Left ventricle myocardium inferior (tissue), 1 donor: ENCODE measurements around the gene RET. TPM values are rescaled to one million over a fixed set of nuclear protein-coding genes. Genes with fewer than 3 reads are reported as not detected.

Experiments
- DNase-seq: peaks from one replicate; pipeline ENCODE4 v3.0.0-alpha.2; 2020
- H3K27ac ChIP-seq: fragments of 200-600 bp; replicated peaks from 2 replicates; pipeline ENCODE4 v1.8.0; 2021
- H3K27me3 ChIP-seq: fragments of 200-600 bp; 2 replicates; pipeline ENCODE4 v1.8.0; 2021; ENCODE audit warnings: low read depth
- H3K36me3 ChIP-seq: fragments of 200-600 bp; 2 replicates; pipeline ENCODE4 v1.8.0; 2021
- H3K4me1 ChIP-seq: fragments of 200-600 bp; 2 replicates; pipeline ENCODE4 v1.8.0; 2021
- H3K4me3 ChIP-seq: fragments of 200-600 bp; 2 replicates; pipeline ENCODE4 v1.8.0; 2021; ENCODE audit warnings: mild to moderate bottlenecking, moderate library complexity
- H3K9me3 ChIP-seq: fragments of 200-600 bp; replicated peaks from 2 replicates; pipeline ENCODE4 v1.8.0; 2021
- CTCF ChIP-seq: fragments of 200-600 bp; IDR thresholded peaks from 2 replicates; pipeline ENCODE4 v1.8.0; 2021; ENCODE audit warnings: antibody characterized with exemption, mild to moderate bottlenecking, borderline replicate concordance
- intact Hi-C: fragments of 100-400 bp; cut with micrococcal nuclease; formaldehyde crosslinking; loops from one replicate; pipeline ENCODE4 v1.11.0; 2022
- total RNA-seq: library from RNA; stranded (reverse); fragmentation: NEBNext Ultra II Directional; extraction: Animal tissue kit (Norgen Biotek cat#: 25700); gene quantifications from one replicate; pipeline ENCODE4 v1.2.1, GENCODE V29; 2021
- donor health status: DM: no; HTN: yes; CAD: no; lungs with severe emphysema.

The RET gene
- total RNA-seq, 1 donor from 2014 or later = 0.60 TPM

DNA sequence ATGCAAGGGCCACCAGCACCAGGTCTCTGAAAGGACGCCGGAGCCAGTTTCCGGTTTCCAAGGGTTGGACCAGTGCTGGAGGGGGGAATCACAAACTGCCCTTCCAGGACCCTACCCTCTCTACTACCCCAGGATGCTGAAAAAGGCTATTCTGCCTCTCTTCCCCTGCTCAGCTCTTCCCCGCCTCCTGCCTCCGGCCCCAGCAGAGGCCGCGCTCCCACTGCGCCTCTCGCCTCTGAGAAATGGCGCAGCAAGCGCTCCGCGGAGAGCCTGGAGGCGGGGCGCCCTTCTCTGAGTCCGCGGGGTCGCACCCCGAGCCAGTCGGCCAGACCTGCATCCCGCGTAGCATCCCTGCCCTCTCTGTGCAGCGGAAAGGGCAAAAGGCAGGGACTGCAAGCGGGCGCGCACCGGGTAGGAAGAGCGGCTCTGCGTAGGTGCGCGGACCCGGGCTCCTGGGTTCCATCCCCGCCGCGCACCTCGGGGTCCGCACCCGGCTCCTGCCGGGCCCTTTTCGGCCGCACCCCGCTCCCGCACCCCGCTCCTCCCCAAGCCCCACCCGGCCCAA, 476 bp upstream of the RET start:
- peak overlapping the region; percentile 68 for H3K4me3 ChIP-seq
- no peaks in the 10 kb centered on the region for H3K9me3 ChIP-seq
- H3K36me3 ChIP-seq = no peaks in the 10 kb centered on the region
- peaks cover 20% of the 10 kb centered on the region for H3K4me1 ChIP-seq
- H3K27me3 ChIP-seq = peaks cover 95% of the 10 kb centered on the region
- H3K27ac ChIP-seq = peak overlapping the region; percentile 48
- no peak for TF ChIP-seq CTCF
- intact Hi-C loops = no loop called here
- DNase-seq = no peak

GRCh38 chr10:43077421-43078171, 727 bp downstream of the RET start:
- no peaks in the 10 kb centered on the region for H3K36me3 ChIP-seq
- H3K27ac ChIP-seq = no peak overlapping the region
- H3K27me3 ChIP-seq = peaks cover 99% of the 10 kb centered on the region
- H3K9me3 ChIP-seq = no peaks in the 10 kb centered on the region
- no peak for TF ChIP-seq CTCF
- intact Hi-C loops = no loop called here
- no peak for DNase-seq
- H3K4me1 ChIP-seq = peaks cover 20% of the 10 kb centered on the region
- peak overlapping the region; percentile 68 for H3K4me3 ChIP-seq

DNA sequence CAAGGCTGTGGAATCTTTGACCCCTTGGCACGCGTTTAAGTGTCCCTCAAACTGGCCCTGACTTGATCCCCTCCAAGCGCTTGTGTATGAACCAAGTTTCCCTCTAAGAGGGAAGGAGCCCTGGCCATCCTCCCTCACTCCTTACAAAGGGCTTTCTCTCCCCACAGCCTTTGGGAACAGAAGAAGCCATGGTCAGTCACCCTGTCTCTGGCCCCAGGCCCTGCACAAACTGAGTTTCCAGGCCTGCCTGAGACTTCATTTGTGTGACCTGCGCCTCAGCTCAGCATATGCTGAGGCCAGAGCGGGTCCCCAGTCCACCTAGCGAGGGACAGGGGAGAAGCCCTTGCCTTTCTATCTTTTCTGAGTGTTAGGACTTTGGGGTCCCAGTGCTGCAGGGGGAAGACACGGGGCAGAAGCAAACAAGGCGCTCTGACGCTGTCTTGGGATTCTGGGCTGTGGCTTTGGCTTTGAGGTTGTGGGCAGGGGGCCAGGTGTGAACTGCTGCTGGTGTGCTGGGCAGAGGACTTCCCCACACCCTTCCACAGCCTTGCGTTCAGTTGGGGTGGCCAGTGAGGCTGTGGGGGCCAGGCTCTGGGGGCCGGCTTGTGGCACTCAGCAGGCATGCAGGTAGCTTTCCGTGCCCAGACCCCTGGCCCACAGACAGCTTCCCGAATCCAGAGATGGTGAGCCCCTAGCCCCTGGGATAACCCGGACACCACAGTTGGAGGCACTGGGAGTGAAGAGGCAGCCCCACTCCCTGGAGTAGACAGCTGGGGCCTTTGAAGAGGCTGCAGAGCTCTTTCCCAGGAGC, 1.5 kb downstream of the RET start:
- TF ChIP-seq CTCF = no peak
- no peak for DNase-seq
- peaks cover 20% of the 10 kb centered on the region for H3K4me1 ChIP-seq
- no peaks in the 10 kb centered on the region for H3K9me3 ChIP-seq
- no peak overlapping the region for H3K27ac ChIP-seq
- peak overlapping the region; percentile 68 for H3K4me3 ChIP-seq
- H3K27me3 ChIP-seq = peaks cover 99% of the 10 kb centered on the region
- intact Hi-C loops = no loop called here
- no peaks in the 10 kb centered on the region for H3K36me3 ChIP-seq

- Histone ChIP-seq H3K27ac (no peak overlapping the region), H3K9me3 (no peaks in the 10 kb centered on the region), H3K4me1 (peaks cover 20% of the 10 kb centered on the region), H3K4me3 (peak overlapping the region; percentile 68), H3K27me3 (peaks cover 99% of the 10 kb centered on the region), H3K36me3 (no peaks in the 10 kb centered on the region)
- TF ChIP-seq CTCF = peak; percentile 68
- DNase-seq = peak; percentile 44
- intact Hi-C loops = no loop called here
Measured at GRCh38 chr10:43078986-43079273, 2.1 kb downstream of the RET start.

DNA sequence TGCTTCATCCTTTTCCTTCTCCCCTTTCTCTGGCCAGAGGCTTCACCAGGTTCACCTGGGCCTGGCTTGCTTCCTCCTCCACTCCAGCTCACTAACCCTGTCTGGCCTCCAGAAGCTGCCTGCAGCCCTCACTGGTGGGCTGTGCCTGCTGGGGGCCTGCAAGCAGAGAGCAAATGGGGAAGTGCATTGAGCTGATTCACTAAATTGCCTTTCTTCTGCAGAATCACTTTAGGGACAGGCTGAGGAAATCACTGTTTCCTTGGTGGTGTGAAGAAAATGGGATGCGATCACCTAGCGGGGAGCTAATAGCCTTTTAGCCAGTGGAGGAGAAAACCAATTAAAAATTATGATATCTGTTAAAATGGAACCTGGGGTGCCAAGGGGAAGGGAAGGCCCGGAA, 3.0 kb downstream of the RET start:
- intact Hi-C loops = no loop called here
- no peaks in the 10 kb centered on the region for H3K9me3 ChIP-seq
- H3K4me3 ChIP-seq = no peak overlapping the region
- no peak overlapping the region for H3K27ac ChIP-seq
- no peak for DNase-seq
- TF ChIP-seq CTCF = no peak
- no peaks in the 10 kb centered on the region for H3K36me3 ChIP-seq
- H3K4me1 ChIP-seq = peaks cover 20% of the 10 kb centered on the region
- peaks cover 91% of the 10 kb centered on the region for H3K27me3 ChIP-seq
